SK-N-SH (cell line): ENCODE data around the gene TBC1D20.

ENCODE experiments used
- CTCF ChIP-seq: fragments of 200-600 bp; sonication (generic); IDR thresholded peaks from 2 replicates; pipeline ENCODE4 v1.6.1; 2017; ENCODE audit warnings: antibody characterized with exemption, mild to moderate bottlenecking, moderate library complexity
- ELF1 ChIP-seq: IDR thresholded peaks from 2 replicates; pipeline ENCODE4 v1.4.0; 2012
- EZH2phosphoT487 ChIP-seq: fragments of 200-600 bp; sonication (generic); IDR thresholded peaks from 2 replicates; pipeline ENCODE4 v1.6.1; 2017; ENCODE audit warnings: low read depth, mixed run types, mild to moderate bottlenecking, antibody characterized with exemption, moderate library complexity, borderline replicate concordance
- MEF2A ChIP-seq: IDR thresholded peaks from 2 replicates; pipeline ENCODE4 v1.4.0; 2012; ENCODE audit warnings: low read depth, borderline replicate concordance
- RCOR1 ChIP-seq: fragments of 150-350 bp; IDR thresholded peaks from 2 replicates; pipeline ENCODE4 v1.6.1; 2017; ENCODE audit warnings: antibody characterized with exemption, low read length
- RFX5 ChIP-seq: IDR thresholded peaks from 2 replicates; pipeline ENCODE4 v1.6.1; 2012; ENCODE audit warnings: mild to moderate bottlenecking, improper control_type of control experiment, low read length
- SIN3A ChIP-seq: IDR thresholded peaks from 2 replicates; pipeline ENCODE4 v1.6.1; 2012; ENCODE audit warnings: low read depth, mild to moderate bottlenecking, low read length, moderate library complexity, borderline replicate concordance
- SMC3 ChIP-seq: IDR thresholded peaks from 2 replicates; pipeline ENCODE4 v1.6.1; 2012; ENCODE audit warnings: low read depth, low read length, improper control_type of control experiment
- USF2 ChIP-seq: fragments of 150-350 bp; IDR thresholded peaks from 2 replicates; pipeline ENCODE4 v1.6.1; 2017; ENCODE audit warnings: antibody characterized with exemption, low read length, low read depth, borderline replicate concordance
- YY1 ChIP-seq: IDR thresholded peaks from 2 replicates; pipeline ENCODE4 v1.4.0; 2012; ENCODE audit warnings: low read depth, mild to moderate bottlenecking

- no peak for TF ChIP-seq SMC3
- no peak for TF ChIP-seq RCOR1
- TF ChIP-seq USF2: no peak
- no peak for TF ChIP-seq YY1
- TF ChIP-seq RFX5: no peak
- TF ChIP-seq SIN3A: no peak
- no peak for TF ChIP-seq EZH2phosphoT487
- no peak for TF ChIP-seq CTCF
- TF ChIP-seq MEF2A: no peak
- TF ChIP-seq ELF1: no peak
Measured at GRCh38 chr20:507006-507758, 44.8 kb upstream of the TBC1D20 start.
